ENCODE results near the gene EFCAB6. TPM values are rescaled to one million over a fixed set of nuclear protein-coding genes. Genes with fewer than 3 reads are reported as not detected.

The EFCAB6 gene
- total RNA-seq, 1 experiment from 2014 or later = 0.94 TPM

- CTCF ChIA-PET = no interaction called here
- H3K4me3 Mint-ChIP-seq = no peak overlapping the region
- POLR2A ChIA-PET = no interaction called here
- peaks cover under 1% of the 10 kb centered on the region for H3K36me3 Mint-ChIP-seq
- H3K27ac Mint-ChIP-seq = no peak overlapping the region
- H3K27me3 Mint-ChIP-seq (ENCODE audit: low read depth) = no peaks in the 10 kb centered on the region
- peaks cover 2% of the 10 kb centered on the region for H3K9me3 Mint-ChIP-seq
- TF ChIP-seq SP1 (CRISPR knock-in tag; conservative IDR thresholded peaks at IDR 0.05) (no peak), ESRRA (CRISPR knock-in tag; IDR thresholded peaks at IDR 0.05; ENCODE audit: borderline replicate concordance) (no peak), JUN (CRISPR knock-in tag; IDR thresholded peaks at IDR 0.05) (no peak), ZNF138 (CRISPR knock-in tag; conservative IDR thresholded peaks at IDR 0.05) (no peak), GABPB1 (CRISPR knock-in tag; IDR thresholded peaks at IDR 0.05) (no peak), FOXP1 (CRISPR knock-in tag; IDR thresholded peaks at IDR 0.05; ENCODE audit: borderline replicate concordance) (no peak), CBFB (CRISPR knock-in tag; IDR thresholded peaks at IDR 0.05; ENCODE audit: low read depth) (no peak), NFE2L1 (CRISPR knock-in tag; IDR thresholded peaks at IDR 0.05) (no peak), HMGXB4 (CRISPR knock-in tag; IDR thresholded peaks at IDR 0.05) (no peak)
- ATAC-seq (no peak), DNase-seq (ENCODE audit: low spot score) (no peak)
- H3K4me1 Mint-ChIP-seq = no peaks in the 10 kb centered on the region
These were observed 114.2 kb downstream of the EFCAB6 start for GRCh38 chr22:43697894-43698293.

GRCh38 chr22:43693249-43693648 lies 118.9 kb downstream of the EFCAB6 start:
- Mint-ChIP-seq H3K27me3 (ENCODE audit: low read depth) (no peaks in the 10 kb centered on the region), H3K9me3 (peaks cover 4% of the 10 kb centered on the region), H3K27ac (no peak overlapping the region), H3K4me1 (peaks cover 11% of the 10 kb centered on the region; the same call in 1 of the 2 replicates), H3K4me3 (no peak overlapping the region), H3K36me3 (no peaks in the 10 kb centered on the region)
- ChIA-PET CTCF (no interaction called here), POLR2A (no interaction called here)
- ATAC-seq = no peak
- DNase-seq (ENCODE audit: low spot score) = no peak
- TF ChIP-seq ZBTB21 (CRISPR knock-in tag; IDR thresholded peaks at IDR 0.05; ENCODE audit: borderline replicate concordance) (no peak), MLX (CRISPR knock-in tag; IDR thresholded peaks at IDR 0.05) (no peak), ZNF532 (CRISPR knock-in tag; IDR thresholded peaks at IDR 0.05; ENCODE audit: borderline replicate concordance) (no peak), RORB (CRISPR knock-in tag; IDR thresholded peaks at IDR 0.05) (no peak), ZNF425 (CRISPR knock-in tag; conservative IDR thresholded peaks at IDR 0.05) (no peak), HMGA2 (CRISPR knock-in tag; IDR thresholded peaks at IDR 0.05) (no peak), KAT7 (CRISPR knock-in tag; IDR thresholded peaks at IDR 0.05; ENCODE audit: borderline replicate concordance) (no peak), GTF2I (CRISPR knock-in tag; conservative IDR thresholded peaks at IDR 0.05) (no peak), TEAD1 (CRISPR knock-in tag; IDR thresholded peaks at IDR 0.05) (no peak), EMX1 (CRISPR knock-in tag; IDR thresholded peaks at IDR 0.05) (no peak), OVOL2 (CRISPR knock-in tag; IDR thresholded peaks at IDR 0.05; ENCODE audit: borderline replicate concordance) (no peak), ERG (CRISPR knock-in tag; IDR thresholded peaks at IDR 0.05) (no peak), RELA (CRISPR knock-in tag; IDR thresholded peaks at IDR 0.05; ENCODE audit: borderline replicate concordance) (no peak), USF2 (CRISPR knock-in tag; IDR thresholded peaks at IDR 0.05) (no peak), ATF1 (CRISPR knock-in tag; IDR thresholded peaks at IDR 0.05) (no peak), NFYB (CRISPR knock-in tag; conservative IDR thresholded peaks at IDR 0.05; ENCODE audit: low read depth) (no peak), ZNF232 (CRISPR knock-in tag; IDR thresholded peaks at IDR 0.05) (no peak), ZNF138 (CRISPR knock-in tag; conservative IDR thresholded peaks at IDR 0.05) (no peak), ETV6 (CRISPR knock-in tag; IDR thresholded peaks at IDR 0.05) (no peak)
